H7 (cell line): Measurements from ENCODE around the gene VAMP1. TPM values are rescaled to one million over a fixed set of nuclear protein-coding genes. Genes with fewer than 3 reads are reported as not detected.
A peak's percentile ranks its signal among the peaks of the same experiment; 100 is the strongest.
"Not testable (repeated sequence)": the region's sequence is repeated elsewhere in the genome, so short reads cannot be mapped to it uniquely, and the experiment has no call there.

Experiments used
- DNase-seq: peaks from one replicate; pipeline ENCODE4 v3.0.0; 2012
- H3K27me3 ChIP-seq: 2 replicates; pipeline ENCODE4 v1.6.0; 2011; ENCODE audit warnings: mild to moderate bottlenecking, low read length; ENCODE audit not compliant: control insufficient read depth, insufficient read depth
- H3K36me3 ChIP-seq: replicated peaks from 2 replicates; pipeline ENCODE4 v1.5.1; 2011; ENCODE audit warnings: low read length; ENCODE audit not compliant: control insufficient read depth, insufficient read depth
- H3K4me3 ChIP-seq: 2 replicates; pipeline ENCODE4 v1.5.1; 2011; ENCODE audit warnings: low read depth, mild to moderate bottlenecking, control low read depth, low read length, moderate library complexity; ENCODE audit not compliant: insufficient read depth
- total RNA-seq: library from RNA; depleted of rRNA; stranded (reverse); fragments of >200 nt; shearing (Covaris generic); gene quantifications from 2 replicates; pipeline ENCODE4 v1.2.3, GENCODE V29; 2014; rRNA removed

Gene VAMP1
- total RNA-seq, 1 experiment from 2014 or later = 23.9 TPM

- no peak for DNase-seq
- Histone ChIP-seq H3K4me3 (no peak overlapping the region), H3K36me3 (no peaks in the 10 kb centered on the region), H3K27me3 (no peaks in the 10 kb centered on the region)
These were observed 42.2 kb downstream of the VAMP1 start for GRCh38 chr12:6428326-6428725.

- not testable (repeated sequence) for H3K27me3 ChIP-seq, DNase-seq, H3K36me3 ChIP-seq, H3K4me3 ChIP-seq
These were observed 42.7 kb downstream of the VAMP1 start for GRCh38 chr12:6427796-6428195.

- Histone ChIP-seq H3K27me3 (no peaks in the 10 kb centered on the region), H3K4me3 (no peak overlapping the region), H3K36me3 (no peaks in the 10 kb centered on the region)
- DNase-seq = no peak
These were observed 43.4 kb downstream of the VAMP1 start for GRCh38 chr12:6426882-6427671.

GRCh38 chr12:6425590-6426531 is 44.6 kb downstream of the VAMP1 start:
- Histone ChIP-seq H3K27me3 (no peaks in the 10 kb centered on the region), H3K4me3 (no peak overlapping the region), H3K36me3 (no peaks in the 10 kb centered on the region)
- DNase-seq = no peak

GRCh38 chr12:6424866-6425265 is 45.6 kb downstream of the VAMP1 start:
- H3K4me3 ChIP-seq = no peak overlapping the region
- no peak for DNase-seq
- no peaks in the 10 kb centered on the region for H3K36me3 ChIP-seq
- no peaks in the 10 kb centered on the region for H3K27me3 ChIP-seq

GRCh38 chr12:6424008-6424347 is 46.5 kb downstream of the VAMP1 start:
- DNase-seq = no peak
- Histone ChIP-seq H3K4me3 (no peak overlapping the region), H3K27me3 (no peaks in the 10 kb centered on the region), H3K36me3 (no peaks in the 10 kb centered on the region)

GRCh38 chr12:6423267-6424007 is 47.0 kb downstream of the VAMP1 start:
- Histone ChIP-seq H3K4me3 (no peak overlapping the region), H3K36me3 (no peaks in the 10 kb centered on the region), H3K27me3 (no peaks in the 10 kb centered on the region)
- peak; percentile 87 for DNase-seq

GRCh38 chr12:6420364-6420763 is 50.1 kb downstream of the VAMP1 start:
- no peaks in the 10 kb centered on the region for H3K36me3 ChIP-seq
- DNase-seq = no peak
- no peaks in the 10 kb centered on the region for H3K27me3 ChIP-seq
- no peak overlapping the region for H3K4me3 ChIP-seq

GRCh38 chr12:6418796-6419195 is 51.7 kb downstream of the VAMP1 start:
- no peaks in the 10 kb centered on the region for H3K27me3 ChIP-seq
- no peak for DNase-seq
- H3K4me3 ChIP-seq = no peak overlapping the region
- H3K36me3 ChIP-seq = no peaks in the 10 kb centered on the region

- no peak for DNase-seq
- Histone ChIP-seq H3K4me3 (no peak overlapping the region), H3K36me3 (no peaks in the 10 kb centered on the region), H3K27me3 (no peaks in the 10 kb centered on the region)
These were observed 53.9 kb downstream of the VAMP1 start for GRCh38 chr12:6416596-6416995.

Other genes with a start within 250 kb of the VAMP1 start
- 36.5 and 43.6 TPM in 2 replicates for gene PLEKHG6, start 160.0 kb downstream of the VAMP1 start, total RNA-seq
- gene TNFRSF1A, start 128.6 kb downstream of the VAMP1 start, total RNA-seq = 83.5 and 84.6 TPM in 2 replicates
- gene SCNN1A, start 95.1 kb downstream of the VAMP1 start, total RNA-seq = 28.5 and 41.7 TPM in 2 replicates
- 2.5 and 3.6 TPM in 2 replicates for gene LTBR, start 86.5 kb downstream of the VAMP1 start, total RNA-seq
- not detected in 2 replicates for gene CD27, start 25.7 kb downstream of the VAMP1 start, total RNA-seq
- 0.62 and 1.0 TPM in 2 replicates for gene TAPBPL, start 18.6 kb downstream of the VAMP1 start, total RNA-seq
- gene MRPL51, start 22.6 kb upstream of the VAMP1 start, total RNA-seq = 137 and 145 TPM in 2 replicates
- gene NCAPD2, start 23.4 kb upstream of the VAMP1 start, total RNA-seq = 104 and 113 TPM in 2 replicates
- gene GAPDH, start 63.8 kb upstream of the VAMP1 start, total RNA-seq = 6,920 and 8,270 TPM in 2 replicates
- gene IFFO1, start 85.4 kb upstream of the VAMP1 start, total RNA-seq = 15.1 and 18.2 TPM in 2 replicates
- gene NOP2, start 97.6 kb upstream of the VAMP1 start, total RNA-seq = 64.2 and 68.8 TPM in 2 replicates
- 236 and 245 TPM in 2 replicates for gene CHD4, start 136.7 kb upstream of the VAMP1 start, total RNA-seq
- gene LPAR5, start 165.3 kb upstream of the VAMP1 start, total RNA-seq = 0.04 TPM in 1 of 2 replicates, not detected in the other
- gene ACRBP, start 176.8 kb upstream of the VAMP1 start, total RNA-seq = 0.80 and 3.6 TPM in 2 replicates
- 26.9 and 31.2 TPM in 2 replicates for gene ING4, start 192.4 kb upstream of the VAMP1 start, total RNA-seq
- gene ZNF384, start 218.7 kb upstream of the VAMP1 start, total RNA-seq = 34.4 and 40.3 TPM in 2 replicates
- 0.42 and 1.4 TPM in 2 replicates for gene PIANP, start 230.1 kb upstream of the VAMP1 start, total RNA-seq